Measurements from ENCODE around the gene COX15. TPM values are rescaled to one million over a fixed set of nuclear protein-coding genes. Genes with fewer than 3 reads are reported as not detected.
A peak's percentile ranks its signal among the peaks of the same experiment; 100 is the strongest.

The COX15 gene
- total RNA-seq (2021) (39.9 to 41.4 TPM (median 40.4 TPM) in 3 replicates), Bru-seq, nascent RNA (percentile 92 among the genes with signal in this experiment)
- long read RNA-seq, experiment 1, transcript COX15-201 (9 exons, 2,356 nt) = major isoform, 105 of 130 reads
- long read RNA-seq, experiment 1, transcript COX15-202 (9 exons, 2,788 nt) = minor isoform, 7 of 130 reads
- long read RNA-seq, experiment 1, partial matches to known transcripts = 4 of 130 reads
- long read RNA-seq, experiment 1, other reads (novel, unspliced or antisense) = 14 of 130 reads
- long read RNA-seq, experiment 2, transcript COX15-201 (9 exons, 2,356 nt) = major isoform, 14 of 31 reads
- long read RNA-seq, experiment 2, partial matches to known transcripts = 0 of 31 reads
- long read RNA-seq, experiment 2, other reads (novel, unspliced or antisense) = 13 of 31 reads
- long read RNA-seq, experiment 3, transcript COX15-201 (9 exons, 2,356 nt) = major isoform, 31 of 55 reads
- long read RNA-seq, experiment 3, transcript COX15-202 (9 exons, 2,788 nt) = minor isoform, 16 of 55 reads
- long read RNA-seq, experiment 3, partial matches to known transcripts = 3 of 55 reads
- long read RNA-seq, experiment 3, other reads (novel, unspliced or antisense) = 5 of 55 reads

GRCh38 chr10:99732033-99732842 is at the start of gene COX15, which contains the start of gene CUTC:
Gene COX15 (minus strand): TSS chr10:99732127. CDS start chr10:99732049, 78 bp downstream.
Gene CUTC (plus strand): TSS chr10:99732234. CDS start chr10:99732349, 115 bp downstream.
- Mint-ChIP-seq H3K4me3 (peak within 1 kb of the TSS; percentile 99), H3K4me1 (peaks cover 12% of the 10 kb centered on the region), H3K27me3 (ENCODE audit: low read depth) (no peaks in the 10 kb centered on the region), H3K27ac (peak within 1 kb of the TSS; percentile 99), H3K36me3 (peaks cover 29% of the 10 kb centered on the region), H3K9me3 (no peaks in the 10 kb centered on the region)
- POLR2A ChIA-PET = interaction anchor here (0.6 to 1.6 kb wide), 4 partner anchors 73 to 627 kb away, joined by 3 to 8 read pairs (median 6); partner anchors contain the start of genes ENTPD7 and SLC25A28
- peak; percentile 95 for ATAC-seq
- CTCF ChIA-PET = interaction anchor here (0.6 to 1.6 kb wide), 7 partner anchors 9 to 331 kb away, joined by 3 to 6 read pairs (median 4); no protein-coding TSS in a partner anchor
- DNase-seq (ENCODE audit: low spot score) = peak; percentile 98
- no peak for TF ChIP-seq ZNF263 (CRISPR knock-in tag; IDR thresholded peaks at IDR 0.05; ENCODE audit: low read depth)
- no peak; the same call in 1 of the 2 replicates for TF ChIP-seq TEAD1 (CRISPR knock-in tag; IDR thresholded peaks at IDR 0.05)
- no peak for TF ChIP-seq NFATC4 (CRISPR knock-in tag; IDR thresholded peaks at IDR 0.05)
- TF ChIP-seq ZNF512 (CRISPR knock-in tag; IDR thresholded peaks at IDR 0.05; ENCODE audit: borderline replicate concordance) = no peak
- no peak for TF ChIP-seq FOXJ3 (CRISPR knock-in tag; IDR thresholded peaks at IDR 0.05; ENCODE audit: borderline replicate concordance)
- no peak for TF ChIP-seq ESRRA (CRISPR knock-in tag; IDR thresholded peaks at IDR 0.05; ENCODE audit: borderline replicate concordance)
- TF ChIP-seq IRF1 (CRISPR knock-in tag; IDR thresholded peaks at IDR 0.05) = 0 out of 2 replicates have a peak, but pooled peaks have one; percentile 28
- peak; percentile 95 for TF ChIP-seq NR2C2 (CRISPR knock-in tag; IDR thresholded peaks at IDR 0.05)
- TF ChIP-seq ZNF138 (CRISPR knock-in tag; conservative IDR thresholded peaks at IDR 0.05) = no peak
- TF ChIP-seq, protein P1, sequence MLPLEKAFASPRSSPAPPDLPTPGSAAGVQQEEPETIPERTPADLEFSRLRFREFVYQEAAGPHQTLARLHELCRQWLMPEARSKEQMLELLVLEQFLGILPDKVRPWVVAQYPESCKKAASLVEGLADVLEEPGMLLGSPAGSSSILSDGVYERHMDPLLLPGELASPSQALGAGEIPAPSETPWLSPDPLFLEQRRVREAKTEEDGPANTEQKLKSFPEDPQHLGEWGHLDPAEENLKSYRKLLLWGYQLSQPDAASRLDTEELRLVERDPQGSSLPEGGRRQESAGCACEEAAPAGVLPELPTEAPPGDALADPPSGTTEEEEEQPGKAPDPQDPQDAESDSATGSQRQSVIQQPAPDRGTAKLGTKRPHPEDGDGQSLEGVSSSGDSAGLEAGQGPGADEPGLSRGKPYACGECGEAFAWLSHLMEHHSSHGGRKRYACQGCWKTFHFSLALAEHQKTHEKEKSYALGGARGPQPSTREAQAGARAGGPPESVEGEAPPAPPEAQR (CRISPR knock-in tag; IDR thresholded peaks at IDR 0.05) = no peak
- TF ChIP-seq, protein P2, sequence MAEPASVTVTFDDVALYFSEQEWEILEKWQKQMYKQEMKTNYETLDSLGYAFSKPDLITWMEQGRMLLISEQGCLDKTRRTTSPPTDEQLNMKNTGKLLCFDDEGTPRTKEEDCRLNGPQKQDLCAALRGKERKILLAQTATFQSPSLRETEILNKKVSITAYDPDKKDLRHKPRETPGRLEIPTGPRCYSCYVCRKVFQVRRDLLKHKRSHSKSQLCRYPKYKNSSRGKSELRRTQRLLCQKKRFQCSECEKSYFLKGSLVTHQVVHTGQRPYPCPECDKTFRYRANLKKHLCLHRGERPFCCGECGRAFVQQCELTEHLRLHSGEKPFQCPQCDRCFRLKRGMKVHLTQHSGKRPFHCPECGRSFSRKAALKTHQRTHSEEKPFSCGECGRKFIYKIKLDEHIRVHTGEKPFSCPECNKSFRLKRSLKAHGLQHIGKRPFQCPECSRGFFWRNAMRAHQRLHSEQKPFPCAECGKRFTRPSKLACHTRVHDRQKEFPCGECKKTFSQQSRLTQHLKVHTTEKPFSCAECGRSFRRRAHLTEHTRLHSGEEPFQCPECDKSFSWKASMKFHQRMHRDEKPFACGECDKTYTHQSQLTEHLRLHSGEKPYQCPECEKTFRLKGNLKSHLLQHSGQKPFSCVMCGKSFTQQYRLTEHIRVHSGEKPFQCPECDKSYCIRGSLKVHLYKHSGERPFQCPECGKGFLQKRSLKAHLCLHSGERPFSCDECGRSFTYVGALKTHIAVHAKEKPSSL (CRISPR knock-in tag; conservative IDR thresholded peaks at IDR 0.05) = no peak
- no peak for TF ChIP-seq EMX1 (CRISPR knock-in tag; IDR thresholded peaks at IDR 0.05)
- peak; percentile 76 for TF ChIP-seq FOXP1 (CRISPR knock-in tag; IDR thresholded peaks at IDR 0.05; ENCODE audit: borderline replicate concordance)
- TF ChIP-seq NR1H2 (CRISPR knock-in tag; IDR thresholded peaks at IDR 0.05) = no peak
- TF ChIP-seq JAZF1 (CRISPR knock-in tag; IDR thresholded peaks at IDR 0.05) = no peak
- TF ChIP-seq, protein P3, sequence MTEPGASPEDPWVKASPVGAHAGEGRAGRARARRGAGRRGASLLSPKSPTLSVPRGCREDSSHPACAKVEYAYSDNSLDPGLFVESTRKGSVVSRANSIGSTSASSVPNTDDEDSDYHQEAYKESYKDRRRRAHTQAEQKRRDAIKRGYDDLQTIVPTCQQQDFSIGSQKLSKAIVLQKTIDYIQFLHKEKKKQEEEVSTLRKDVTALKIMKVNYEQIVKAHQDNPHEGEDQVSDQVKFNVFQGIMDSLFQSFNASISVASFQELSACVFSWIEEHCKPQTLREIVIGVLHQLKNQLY (CRISPR knock-in tag; IDR thresholded peaks at IDR 0.05) = no peak
- no peak for TF ChIP-seq ATF1 (CRISPR knock-in tag; IDR thresholded peaks at IDR 0.05)
- TF ChIP-seq CREM (CRISPR knock-in tag; IDR thresholded peaks at IDR 0.05) = no peak; the same call in 1 of the 2 replicates
- peak; percentile 85 for TF ChIP-seq GABPB1 (CRISPR knock-in tag; IDR thresholded peaks at IDR 0.05)
- TF ChIP-seq, protein P4, sequence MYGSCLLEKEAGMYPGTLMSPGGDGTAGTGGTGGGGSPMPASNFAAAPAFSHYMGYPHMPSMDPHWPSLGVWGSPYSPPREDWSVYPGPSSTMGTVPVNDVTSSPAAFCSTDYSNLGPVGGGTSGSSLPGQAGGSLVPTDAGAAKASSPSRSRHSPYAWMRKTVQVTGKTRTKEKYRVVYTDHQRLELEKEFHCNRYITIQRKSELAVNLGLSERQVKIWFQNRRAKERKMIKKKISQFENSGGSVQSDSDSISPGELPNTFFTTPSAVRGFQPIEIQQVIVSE (CRISPR knock-in tag; IDR thresholded peaks at IDR 0.05; ENCODE audit: borderline replicate concordance) = no peak
- TF ChIP-seq, protein P5, sequence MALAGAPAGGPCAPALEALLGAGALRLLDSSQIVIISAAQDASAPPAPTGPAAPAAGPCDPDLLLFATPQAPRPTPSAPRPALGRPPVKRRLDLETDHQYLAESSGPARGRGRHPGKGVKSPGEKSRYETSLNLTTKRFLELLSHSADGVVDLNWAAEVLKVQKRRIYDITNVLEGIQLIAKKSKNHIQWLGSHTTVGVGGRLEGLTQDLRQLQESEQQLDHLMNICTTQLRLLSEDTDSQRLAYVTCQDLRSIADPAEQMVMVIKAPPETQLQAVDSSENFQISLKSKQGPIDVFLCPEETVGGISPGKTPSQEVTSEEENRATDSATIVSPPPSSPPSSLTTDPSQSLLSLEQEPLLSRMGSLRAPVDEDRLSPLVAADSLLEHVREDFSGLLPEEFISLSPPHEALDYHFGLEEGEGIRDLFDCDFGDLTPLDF (CRISPR knock-in tag; IDR thresholded peaks at IDR 0.05) = no peak
- no peak; the same call in 1 of the 2 replicates for TF ChIP-seq NFE2L1 (CRISPR knock-in tag; IDR thresholded peaks at IDR 0.05)
- TF ChIP-seq ZNF121 (CRISPR knock-in tag; IDR thresholded peaks at IDR 0.05) = no peak
- no peak for TF ChIP-seq JUN (CRISPR knock-in tag; IDR thresholded peaks at IDR 0.05)
- peak; percentile 54; the same call in 1 of the 2 replicates for TF ChIP-seq ETV6 (CRISPR knock-in tag; IDR thresholded peaks at IDR 0.05)
- no peak for TF ChIP-seq MXD4 (CRISPR knock-in tag; IDR thresholded peaks at IDR 0.05; ENCODE audit: borderline replicate concordance)
